Epithelial cell of umbilical artery (primary cell): ENCODE data around the gene TOPBP1. TPM values are rescaled to one million over a fixed set of nuclear protein-coding genes. Genes with fewer than 3 reads are reported as not detected.

Source experiments
- total RNA-seq: library from RNA; depleted of rRNA; stranded (reverse); fragments of >200 nt; gene quantifications from 2 replicates; pipeline ENCODE4 v1.2.3, GENCODE V29; 2014

Gene TOPBP1
- total RNA-seq = 25.3 and 34.2 TPM in 2 replicates

DNA sequence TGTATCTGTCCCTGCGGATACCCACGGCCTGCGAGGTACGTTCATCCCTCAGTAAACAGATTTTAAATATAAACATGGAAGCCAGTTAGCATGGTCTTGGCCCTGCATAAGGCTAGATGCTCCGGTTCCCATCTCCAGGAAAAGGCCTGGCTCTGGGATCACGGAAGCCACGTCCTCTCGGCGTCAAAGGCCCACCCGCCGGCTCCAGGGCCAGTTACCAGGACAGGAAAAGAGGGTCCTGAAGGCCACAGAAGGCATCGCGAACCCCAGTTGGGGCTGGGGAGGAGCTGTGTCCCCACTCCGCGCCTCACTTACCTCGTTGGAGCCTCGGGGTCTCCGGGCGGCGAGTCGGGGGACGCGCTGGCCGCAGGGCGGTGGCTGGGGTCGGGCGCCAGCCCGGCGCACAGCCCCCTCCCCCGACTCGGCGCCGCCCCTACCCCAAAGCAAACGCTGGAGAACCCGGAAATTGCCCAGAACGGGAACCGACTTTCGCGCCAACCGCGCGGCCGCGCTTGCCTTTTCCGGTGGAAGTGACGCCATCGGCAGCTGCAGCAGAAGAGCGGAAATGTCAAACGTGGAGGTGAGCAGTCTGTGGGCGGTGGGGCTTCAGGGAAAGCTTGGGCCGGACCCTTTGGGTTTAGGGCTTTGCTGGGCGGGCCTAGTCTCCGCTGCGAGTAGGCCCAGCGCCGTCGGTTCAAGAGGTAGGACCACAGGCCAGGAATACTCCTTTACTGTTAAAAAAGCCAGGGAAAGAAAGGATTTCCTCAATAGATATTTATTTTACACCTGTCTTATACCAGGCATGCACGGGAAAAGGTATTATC lies at the start of gene TOPBP1:
Gene TOPBP1 (minus strand): TSS at position 488 of the 824 bp plus-strand sequence. CDS start 814 bp downstream, outside the sequence.

DNA sequence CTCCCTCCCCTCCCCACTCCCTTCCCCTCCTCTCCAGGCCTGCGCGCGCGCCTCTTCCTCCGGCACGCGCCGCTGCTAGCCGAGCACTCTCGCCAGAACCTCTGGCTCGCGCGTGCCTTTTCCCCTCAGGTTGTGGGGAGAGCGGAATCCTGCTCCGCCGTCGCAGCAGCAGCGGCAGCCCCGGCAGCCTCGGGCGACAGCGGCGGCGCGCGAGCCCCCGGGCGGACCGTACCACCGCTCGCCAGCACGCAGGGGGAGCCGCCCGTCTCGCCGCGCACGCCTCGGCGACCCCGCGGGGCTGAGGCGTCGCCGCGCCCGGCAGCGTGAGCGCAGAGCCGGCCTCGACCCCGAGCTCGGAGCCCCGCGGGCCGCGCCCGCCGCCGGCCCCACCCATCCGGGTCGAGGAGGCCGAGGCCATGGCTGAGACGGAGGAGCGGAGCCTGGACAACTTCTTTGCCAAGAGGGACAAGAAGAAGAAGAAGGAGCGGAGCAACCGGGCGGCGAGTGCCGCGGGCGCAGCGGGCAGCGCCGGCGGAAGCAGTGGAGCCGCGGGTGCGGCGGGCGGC lies 88.0 kb downstream of the TOPBP1 start, which contains the start of gene CDV3:
Gene CDV3 (plus strand): TSS at position 58 of the 566 bp plus-strand sequence. CDS start 359 bp downstream, at position 417.

Other genes starting within 250 kb of the TOPBP1 start
- gene CDV3, start 88.3 kb downstream of the TOPBP1 start, total RNA-seq = 195 and 288 TPM in 2 replicates
- gene TF, start 84.5 kb upstream of the TOPBP1 start, total RNA-seq = under 0.01 TPM in 1 of 2 replicates, not detected in the other
- 76.0 and 92.3 TPM in 2 replicates for gene SRPRB, start 143.9 kb upstream of the TOPBP1 start, total RNA-seq
- 0.32 and 0.61 TPM in 2 replicates for gene RAB6B, start 233.9 kb upstream of the TOPBP1 start, total RNA-seq